Endothelial cell of umbilical vein (primary cell): ENCODE results near the gene TRAF3. TPM values are rescaled to one million over a fixed set of nuclear protein-coding genes. Genes with fewer than 3 reads are reported as not detected.

Experiments used
- BruUV-seq: library from RNA; stranded (reverse); fragments of 400-500 nt; replicated peaks from 2 replicates; lab custom pipeline; 2021; lab: Mats Ljungman, UMichigan
- CTCF ChIA-PET: fragments of 300-600, 350-600 bp; sonication (Branson Sonifier 250); formaldehyde crosslinking; loops from one replicate; lab custom pipeline; 2021; ENCODE audit warnings: antibody characterized with exemption, inconsistent platforms; lab: Charles Lee
- POLR2A ChIA-PET: fragments of 300-600, 350-600 bp; sonication (Branson Sonifier 250); formaldehyde crosslinking; loops from one replicate; lab custom pipeline; 2021; ENCODE audit warnings: antibody characterized with exemption, inconsistent platforms; lab: Charles Lee
- DNase-seq: peaks from one replicate; pipeline ENCODE4 v3.0.0-alpha.2; 2011; ENCODE audit warnings: low read depth, low spot score
- FAIRE-seq: peaks from 2 replicates; lab custom pipeline; 2011; peaks lifted over from hg19 to GRCh38; lab: Jason Lieb, UNC
- H2AFZ ChIP-seq: 2 replicates; pipeline ENCODE4 v1.6.0; 2012; ENCODE audit warnings: low read depth, low read length, control low read depth, inconsistent platforms
- H3K27ac ChIP-seq: 2 replicates; pipeline ENCODE4 v1.5.1; 2011; ENCODE audit warnings: low read depth, mild to moderate bottlenecking, control low read depth, low read length, moderate library complexity; ENCODE audit not compliant: insufficient read depth
- H3K27me3 ChIP-seq, 2 experiments: 2 replicates each; pipeline versions ENCODE4 v1.6.0 to v1.6.1; 2011; ENCODE audit warnings: low read length in 2 of 2, mixed read lengths in 1 of 2; ENCODE audit not compliant: control insufficient read depth in 2 of 2, insufficient read depth in 2 of 2
- H3K36me3 ChIP-seq, 2 experiments: 2 replicates in 1 of 2; 3 replicates in 1 of 2; pipeline ENCODE4 v1.5.1; 2011; ENCODE audit warnings: low read length in 2 of 2, mild to moderate bottlenecking in 1 of 2, moderate library complexity in 1 of 2; ENCODE audit not compliant: control insufficient read depth in 2 of 2, insufficient read depth in 2 of 2; ENCODE audit errors: extremely low read depth in 1 of 2
- H3K4me1 ChIP-seq: 3 replicates; pipeline ENCODE4 v1.5.1; 2011; ENCODE audit warnings: mild to moderate bottlenecking, low read length; ENCODE audit not compliant: control insufficient read depth, insufficient read depth; ENCODE audit errors: extremely low read depth
- H3K4me2 ChIP-seq: 2 replicates; pipeline ENCODE4 v1.6.1; 2011; ENCODE audit warnings: low read length, control low read depth, mixed read lengths; ENCODE audit not compliant: insufficient read depth
- H3K4me3 ChIP-seq, 3 experiments: fragments of 200-600 bp in 1 of 3; sonication (generic), shearing (Covaris generic) in 1 of 3; replicated peaks in 1 of 3; 2 replicates each; pipeline ENCODE4 v1.5.1; 2011 to 2016; ENCODE audit warnings: control low read depth in 3 of 3, low read length in 3 of 3, mild to moderate bottlenecking in 2 of 3, inconsistent platforms in 1 of 3, low read depth in 1 of 3, moderate library complexity in 1 of 3; ENCODE audit not compliant: insufficient read depth in 1 of 3
- H3K79me2 ChIP-seq: 2 replicates; pipeline ENCODE4 v1.6.0; 2012; ENCODE audit warnings: low read length, inconsistent platforms; ENCODE audit not compliant: control insufficient read depth, insufficient read depth
- H3K9ac ChIP-seq: replicated peaks from 2 replicates; pipeline ENCODE3; 2011; ENCODE audit warnings: low read length, control low read depth; ENCODE audit not compliant: insufficient read depth; ENCODE audit errors: extremely low read depth
- H3K9me1 ChIP-seq: replicated peaks from 3 replicates; pipeline ENCODE4 v1.6.0; 2011; ENCODE audit warnings: mild to moderate bottlenecking, low read length; ENCODE audit not compliant: control insufficient read depth, insufficient read depth; ENCODE audit errors: extremely low read depth
- H3K9me3 ChIP-seq: replicated peaks from 2 replicates; pipeline ENCODE4 v1.5.1; 2012; ENCODE audit warnings: low read length, inconsistent platforms; ENCODE audit not compliant: control insufficient read depth, insufficient read depth
- H4K20me1 ChIP-seq: replicated peaks from 2 replicates; pipeline ENCODE3; 2011; ENCODE audit warnings: mild to moderate bottlenecking, low read length; ENCODE audit not compliant: control insufficient read depth, insufficient read depth; ENCODE audit errors: extremely low read depth
- EZH2 ChIP-seq: IDR thresholded peaks from 2 replicates; pipeline ENCODE4 v1.6.1; 2012; ENCODE audit warnings: borderline replicate concordance, low read depth, mild to moderate bottlenecking, moderate library complexity, low read length, inconsistent platforms; ENCODE audit not compliant: severe bottlenecking
- FOS ChIP-seq: IDR thresholded peaks from 2 replicates; pipeline ENCODE4 v1.6.1; 2011; ENCODE audit warnings: mild to moderate bottlenecking, low read length, moderate library complexity, borderline replicate concordance; ENCODE audit not compliant: insufficient read depth
- GATA2 ChIP-seq: IDR thresholded peaks from 2 replicates; pipeline ENCODE4 v1.7.0; 2011; ENCODE audit warnings: low read depth, mild to moderate bottlenecking, moderate library complexity, mixed read lengths, low read length; ENCODE audit not compliant: insufficient read length, insufficient read depth
- JUN ChIP-seq: IDR thresholded peaks from 2 replicates; pipeline ENCODE4 v1.6.1; 2011; ENCODE audit warnings: borderline replicate concordance, low read depth; ENCODE audit not compliant: insufficient read length, insufficient read depth
- MYC ChIP-seq: IDR thresholded peaks from one replicate; pipeline ENCODE4 v1.6.1; 2011; ENCODE audit warnings: mild to moderate bottlenecking, low read depth, low read length
- POLR2A ChIP-seq: IDR thresholded peaks from 2 replicates; pipeline ENCODE4 v1.6.1; 2012; ENCODE audit warnings: low read depth, mild to moderate bottlenecking, control low read depth, low read length
- POLR2AphosphoS5 ChIP-seq: IDR thresholded peaks from 2 replicates; pipeline ENCODE4 v1.6.1; 2012; ENCODE audit warnings: low read depth, mild to moderate bottlenecking, control low read depth, low read length, moderate library complexity; ENCODE audit not compliant: insufficient read depth
- dilution Hi-C: fragments of 300-500 bp; cut with MboI; formaldehyde crosslinking; loops from one replicate; pipeline ENCODE4 v1.15.0; 2019; ENCODE audit warnings: low sequenced_read_pairs; ENCODE audit not compliant: extremely low pct_ligation_motif_present
- intact Hi-C: fragments of 100-400 bp; cut with micrococcal nuclease; formaldehyde crosslinking; loops from one replicate; pipeline ENCODE4 v1.10.0; 2022
- polyA plus RNA-seq, 4 experiments: library from polyadenylated mRNA; depleted of rRNA in 3 of 4; stranded (reverse) in 3 of 4; unstranded in 1 of 4; fragments of >200 nt; gene quantifications; 2 replicates each; pipeline versions ENCODE4 v1.2.1 to v1.2.3, GENCODE V29; 2011 to 2012; ENCODE audit warnings: missing spikeins in 1 of 4
- total RNA-seq: library from RNA; stranded (reverse); gene quantifications from 2 replicates; pipeline ENCODE4 v1.2.3, GENCODE V29; 2021
- TF ChIP-seq, protein P1 (sequence below): IDR thresholded peaks from 2 replicates; pipeline ENCODE4 v1.6.1; 2011; ENCODE audit not compliant: insufficient read depth, insufficient read length
- TF ChIP-seq, protein P2 (sequence below), 2 donors: IDR thresholded peaks; 1 replicate in 1 of 2; 2 replicates in 1 of 2; pipeline ENCODE4 v1.5.1; 2011; ENCODE audit warnings: low read length in 2 of 2, mild to moderate bottlenecking in 2 of 2, moderate library complexity in 2 of 2, control low read depth in 1 of 2, inconsistent platforms in 1 of 2, low read depth in 1 of 2; ENCODE audit not compliant: insufficient read depth in 1 of 2; ENCODE audit errors: extremely low read depth in 1 of 2

Gene TRAF3
- total and polyA plus RNA-seq, 2 donors (not counting 3 experiments of a cell fraction or from before 2014, with no cell fraction given) = 14.4 to 27.6 TPM

DNA sequence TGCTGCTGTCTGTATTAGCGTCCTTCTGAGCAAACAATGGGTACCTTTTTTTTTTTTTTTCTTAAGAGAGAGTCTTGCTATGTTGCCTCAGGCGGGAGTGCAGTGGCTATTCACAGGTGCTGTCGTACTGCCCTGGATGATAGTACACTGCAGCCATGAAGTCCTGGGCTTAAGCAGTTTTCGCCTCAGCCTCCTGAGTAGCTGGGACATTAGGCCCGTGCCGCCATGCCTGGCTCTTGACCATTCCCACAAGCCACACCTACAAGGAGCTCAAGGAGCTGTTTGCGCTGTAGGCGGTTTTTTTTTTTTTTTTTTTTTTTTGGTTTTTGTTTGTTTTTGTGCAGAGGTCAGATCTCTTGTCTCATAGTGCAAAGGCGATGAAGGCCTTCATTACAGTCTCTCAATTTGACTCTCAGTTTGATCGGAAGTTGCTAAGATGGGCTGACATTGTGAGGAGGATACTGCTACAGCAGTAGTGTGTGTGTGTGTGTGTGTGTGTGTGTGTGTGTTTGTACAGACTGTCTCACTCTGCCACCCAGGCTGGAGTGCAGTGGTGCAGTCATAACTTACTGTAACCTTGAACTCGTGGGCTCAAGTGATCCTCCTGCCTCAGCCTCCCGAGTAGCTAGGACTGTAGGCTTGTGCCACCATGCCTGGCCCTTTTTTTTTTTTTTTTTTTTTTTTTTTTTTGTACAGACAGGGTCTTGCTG lies 34.2 kb downstream of the TRAF3 start:
- ChIA-PET POLR2A (no interaction called here), CTCF (no interaction called here)
- no TSS peak for BruUV-seq
- H3K27ac ChIP-seq = no peak overlapping the region
- H3K4me2 ChIP-seq = no peak overlapping the region
- dilution Hi-C loops (no loop called here), intact Hi-C loops (no loop called here)
- peaks cover 40% of the 10 kb centered on the region for H3K79me2 ChIP-seq
- H3K36me3 ChIP-seq = no peaks in the 10 kb centered on the region
- H3K27me3 ChIP-seq = no peaks in the 10 kb centered on the region
- no peaks in the 10 kb centered on the region for H3K4me1 ChIP-seq
- H3K9me3 ChIP-seq = no peaks in the 10 kb centered on the region
- H3K4me3 ChIP-seq = no peak overlapping the region
- H3K9ac ChIP-seq = no peak overlapping the region
- no peaks in the 10 kb centered on the region for H3K9me1 ChIP-seq
- no peak overlapping the region for H2AFZ ChIP-seq
- no peak for DNase-seq
- FAIRE-seq = no peak
- TF ChIP-seq, protein P1, sequence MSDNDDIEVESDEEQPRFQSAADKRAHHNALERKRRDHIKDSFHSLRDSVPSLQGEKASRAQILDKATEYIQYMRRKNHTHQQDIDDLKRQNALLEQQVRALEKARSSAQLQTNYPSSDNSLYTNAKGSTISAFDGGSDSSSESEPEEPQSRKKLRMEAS = no peak
- no peak for TF ChIP-seq MYC
- TF ChIP-seq, protein P2, sequence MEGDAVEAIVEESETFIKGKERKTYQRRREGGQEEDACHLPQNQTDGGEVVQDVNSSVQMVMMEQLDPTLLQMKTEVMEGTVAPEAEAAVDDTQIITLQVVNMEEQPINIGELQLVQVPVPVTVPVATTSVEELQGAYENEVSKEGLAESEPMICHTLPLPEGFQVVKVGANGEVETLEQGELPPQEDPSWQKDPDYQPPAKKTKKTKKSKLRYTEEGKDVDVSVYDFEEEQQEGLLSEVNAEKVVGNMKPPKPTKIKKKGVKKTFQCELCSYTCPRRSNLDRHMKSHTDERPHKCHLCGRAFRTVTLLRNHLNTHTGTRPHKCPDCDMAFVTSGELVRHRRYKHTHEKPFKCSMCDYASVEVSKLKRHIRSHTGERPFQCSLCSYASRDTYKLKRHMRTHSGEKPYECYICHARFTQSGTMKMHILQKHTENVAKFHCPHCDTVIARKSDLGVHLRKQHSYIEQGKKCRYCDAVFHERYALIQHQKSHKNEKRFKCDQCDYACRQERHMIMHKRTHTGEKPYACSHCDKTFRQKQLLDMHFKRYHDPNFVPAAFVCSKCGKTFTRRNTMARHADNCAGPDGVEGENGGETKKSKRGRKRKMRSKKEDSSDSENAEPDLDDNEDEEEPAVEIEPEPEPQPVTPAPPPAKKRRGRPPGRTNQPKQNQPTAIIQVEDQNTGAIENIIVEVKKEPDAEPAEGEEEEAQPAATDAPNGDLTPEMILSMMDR (IDR thresholded peaks at IDR 0.05; ENCODE audit: extremely low read depth in 1 of 2, insufficient read depth in 1 of 2, low read depth in 1 of 2, low read length in 2 of 2) = no peak
- TF ChIP-seq POLR2AphosphoS5 = no peak
- TF ChIP-seq GATA2 = no peak
- TF ChIP-seq JUN = no peak
- TF ChIP-seq POLR2A = no peak
- no peak for TF ChIP-seq FOS
- no peak for TF ChIP-seq EZH2
- no peaks in the 10 kb centered on the region for H4K20me1 ChIP-seq
